8988T (cell line): ENCODE results near the gene SNAI3.

ENCODE experiments used
- DNase-seq: peaks from one replicate; pipeline ENCODE4 v3.0.0; 2011

Gene SNAI3

GRCh38 chr16:88665148-88665547, 21.2 kb downstream of the SNAI3 start:
- no peak for DNase-seq

- DNase-seq: peak; percentile 99
Measured at GRCh38 chr16:88662843-88663606, 23.3 kb downstream of the SNAI3 start, which contains the start of gene MVD. Gene MVD (minus strand): TSS chr16:88663091. CDS start chr16:88663080, 11 bp downstream.

GRCh38 chr16:88662222-88662842, 24.0 kb downstream of the SNAI3 start:
- no peak for DNase-seq

- DNase-seq: no peak
Measured at GRCh38 chr16:88661468-88661867, 24.8 kb downstream of the SNAI3 start.

GRCh38 chr16:88659160-88659559, 27.1 kb downstream of the SNAI3 start:
- DNase-seq: no peak

- DNase-seq: no peak
Measured at GRCh38 chr16:88658714-88659113, 27.6 kb downstream of the SNAI3 start.

- no peak for DNase-seq
Measured at GRCh38 chr16:88657371-88657770, 28.9 kb downstream of the SNAI3 start.

GRCh38 chr16:88656291-88656980, 29.9 kb downstream of the SNAI3 start:
- DNase-seq: no peak

GRCh38 chr16:88655733-88656281, 30.5 kb downstream of the SNAI3 start:
- DNase-seq: no peak

- DNase-seq: no peak
Measured at GRCh38 chr16:88655053-88655732, 31.1 kb downstream of the SNAI3 start.

GRCh38 chr16:88654363-88655052, 31.8 kb downstream of the SNAI3 start:
- no peak for DNase-seq

- no peak for DNase-seq
Measured at GRCh38 chr16:88653596-88654362, 32.5 kb downstream of the SNAI3 start.

GRCh38 chr16:88653101-88653500, 33.2 kb downstream of the SNAI3 start:
- DNase-seq: no peak

GRCh38 chr16:88652762-88653063, 33.6 kb downstream of the SNAI3 start:
- no peak for DNase-seq

GRCh38 chr16:88651989-88652761, 34.1 kb downstream of the SNAI3 start:
- DNase-seq: no peak

GRCh38 chr16:88651276-88651988, 34.9 kb downstream of the SNAI3 start:
- peak; percentile 97 for DNase-seq

GRCh38 chr16:88650749-88651275, 35.5 kb downstream of the SNAI3 start, which contains the start of gene CYBA:
Gene CYBA (minus strand): TSS chr16:88651053. CDS start chr16:88651013, 40 bp downstream.
- DNase-seq: peak; percentile 99

GRCh38 chr16:88649924-88650748, 36.2 kb downstream of the SNAI3 start:
- DNase-seq: peak; percentile 86
